NT2/D1 (cell line): Measurements from ENCODE around the gene OGG1.

Experiments
- SUZ12 ChIP-seq: IDR thresholded peaks from 2 replicates; pipeline ENCODE4 v1.6.1; 2011; ENCODE audit not compliant: insufficient read length, insufficient read depth; ENCODE audit errors: extremely low read depth
- YY1 ChIP-seq: IDR thresholded peaks from 2 replicates; pipeline ENCODE4 v1.6.1; 2011; ENCODE audit not compliant: insufficient read length, insufficient read depth
- ZNF274 ChIP-seq: IDR thresholded peaks from 2 replicates; pipeline ENCODE4 v1.6.1; 2011; ENCODE audit warnings: mild to moderate bottlenecking, low read depth, low read length

GRCh38 chr3:9701006-9701405 lies 48.7 kb upstream of the OGG1 start:
- TF ChIP-seq YY1 (no peak), ZNF274 (no peak), SUZ12 (no peak)
